ENCODE measurements around the gene NAV2. TPM values are rescaled to one million over a fixed set of nuclear protein-coding genes. Genes with fewer than 3 reads are reported as not detected.

The NAV2 gene
- total and polyA plus RNA-seq, 4 donors = 5.0 to 250 (median 51.4) TPM

DNA sequence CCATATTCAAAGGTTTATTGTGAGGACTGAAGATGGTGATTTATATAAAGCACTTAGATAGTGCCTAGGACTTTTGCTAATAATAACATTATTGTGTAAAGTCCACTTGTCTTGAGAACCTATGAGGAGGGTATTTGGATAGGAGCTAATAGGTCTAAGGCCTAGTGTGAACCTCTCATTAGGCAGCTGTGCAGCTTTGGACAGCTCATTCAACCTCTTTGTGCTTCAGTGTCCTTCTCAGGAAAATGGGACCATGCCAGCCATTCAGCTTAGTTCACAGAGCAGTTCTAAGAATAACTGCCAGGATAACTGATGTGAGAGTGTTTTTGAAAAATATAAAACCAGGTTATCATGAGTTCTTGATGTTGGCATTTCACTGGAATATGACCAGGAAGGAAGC is 56.2 kb downstream of the NAV2 start:
- ATAC-seq (ENCODE audit: low FRiP score) (no peak), DNase-seq (no peak)
- H3K36me3 ChIP-seq (ENCODE audit: control insufficient read depth in 1 of 2, insufficient read depth in 2 of 2, low read length in 1 of 2) = no peaks in the 10 kb centered on the region

DNA sequence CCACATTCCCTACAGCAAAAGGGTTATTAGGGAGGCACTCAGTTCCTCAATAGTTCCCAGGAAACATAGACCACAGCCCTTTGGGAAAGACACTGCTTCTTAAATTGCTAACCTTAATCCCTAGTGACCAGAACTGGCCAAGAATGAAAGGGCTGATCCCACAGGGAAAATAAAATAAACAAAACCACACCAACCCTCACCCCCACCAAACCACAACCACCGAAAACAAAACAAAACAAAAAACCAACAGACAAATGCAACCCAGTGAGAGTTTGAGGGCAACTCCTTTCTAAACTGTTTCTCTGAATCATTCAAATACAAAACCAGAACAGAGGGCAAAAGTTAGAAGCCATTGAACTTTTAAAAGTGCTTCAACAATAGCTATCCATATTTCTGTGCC is 57.2 kb downstream of the NAV2 start:
- DNase-seq (no peak), ATAC-seq (ENCODE audit: low FRiP score) (no peak)
- Histone ChIP-seq H3K27me3 (ENCODE audit: control insufficient read depth in 1 of 2, insufficient read depth in 2 of 2, low read length in 1 of 2) (no peaks in the 10 kb centered on the region), H3K36me3 (ENCODE audit: control insufficient read depth in 1 of 2, insufficient read depth in 2 of 2, low read length in 1 of 2) (peaks cover 0 to 2% of the 10 kb centered on the region in 2 donors), H3K4me1 (ENCODE audit: control insufficient read depth in 1 of 2, insufficient read depth in 2 of 2, low read length in 2 of 2) (peaks cover 5 to 31% of the 10 kb centered on the region in 2 donors), H3K9me3 (ENCODE audit: control insufficient read depth, low read length) (no peaks in the 10 kb centered on the region), H3K27ac (ENCODE audit: low read depth in 1 of 2, low read length in 2 of 2) (no peak overlapping the region), H3K4me3 (ENCODE audit: low read length in 2 of 2) (no peak overlapping the region)
- 0 to 5% methylated on average over 1 of the region's 1 CpG for WGBS, 2 donors
- intact Hi-C loops (cut with DNase I) = no loop called here

More for the DNA sequence above, 56.2 kb downstream of the NAV2 start:
- intact Hi-C loops (cut with DNase I) = no loop called here
- no peaks in the 10 kb centered on the region for H3K27me3 ChIP-seq (ENCODE audit: control insufficient read depth in 1 of 2, insufficient read depth in 2 of 2, low read length in 1 of 2)
- H3K4me3 ChIP-seq (ENCODE audit: low read length in 2 of 2) = no peak overlapping the region
- H3K9me3 ChIP-seq (ENCODE audit: control insufficient read depth, low read length) = no peaks in the 10 kb centered on the region
- peaks cover 5 to 31% of the 10 kb centered on the region in 2 donors for H3K4me1 ChIP-seq (ENCODE audit: control insufficient read depth in 1 of 2, insufficient read depth in 2 of 2, low read length in 2 of 2)
- no peak overlapping the region for H3K27ac ChIP-seq (ENCODE audit: low read depth in 1 of 2, low read length in 2 of 2)

DNA sequence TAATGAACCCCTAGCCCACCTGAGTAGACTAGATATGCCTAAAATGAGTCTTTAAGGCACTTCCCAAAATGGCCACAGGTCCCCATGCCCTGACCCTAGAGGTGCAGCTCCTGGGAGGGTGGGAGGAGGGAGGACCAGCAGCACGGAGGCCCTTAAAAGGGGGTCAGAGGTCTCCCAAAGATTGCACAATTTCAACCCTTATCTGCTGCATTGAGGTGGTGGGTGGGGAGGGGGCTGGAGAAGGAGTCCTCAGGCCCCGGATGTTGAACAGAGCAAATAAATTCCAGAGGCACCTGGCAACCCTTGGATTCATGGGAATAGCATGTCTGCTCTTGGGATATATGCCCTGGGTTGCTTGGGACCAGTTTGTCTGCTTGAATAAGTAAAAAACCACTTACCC is 57.6 kb downstream of the NAV2 start:
- no peak for ATAC-seq (ENCODE audit: low FRiP score)
- 41 to 42% methylated on average over 2 of the region's 2 CpGs for WGBS, 2 donors
- intact Hi-C loops (cut with DNase I) = no loop called here
- peaks cover 7 to 32% of the 10 kb centered on the region in 2 donors for H3K4me1 ChIP-seq (ENCODE audit: control insufficient read depth in 1 of 2, insufficient read depth in 2 of 2, low read length in 2 of 2)
- H3K9me3 ChIP-seq (ENCODE audit: control insufficient read depth, low read length) = no peaks in the 10 kb centered on the region
- H3K27me3 ChIP-seq (ENCODE audit: control insufficient read depth in 1 of 2, insufficient read depth in 2 of 2, low read length in 1 of 2) = no peaks in the 10 kb centered on the region
- H3K4me3 ChIP-seq (ENCODE audit: low read length in 2 of 2) = no peak overlapping the region
- no peak for DNase-seq
- peaks cover 0 to 2% of the 10 kb centered on the region in 2 donors for H3K36me3 ChIP-seq (ENCODE audit: control insufficient read depth in 1 of 2, insufficient read depth in 2 of 2, low read length in 1 of 2)
- H3K27ac ChIP-seq (ENCODE audit: low read depth in 1 of 2, low read length in 2 of 2) = no peak overlapping the region

DNA sequence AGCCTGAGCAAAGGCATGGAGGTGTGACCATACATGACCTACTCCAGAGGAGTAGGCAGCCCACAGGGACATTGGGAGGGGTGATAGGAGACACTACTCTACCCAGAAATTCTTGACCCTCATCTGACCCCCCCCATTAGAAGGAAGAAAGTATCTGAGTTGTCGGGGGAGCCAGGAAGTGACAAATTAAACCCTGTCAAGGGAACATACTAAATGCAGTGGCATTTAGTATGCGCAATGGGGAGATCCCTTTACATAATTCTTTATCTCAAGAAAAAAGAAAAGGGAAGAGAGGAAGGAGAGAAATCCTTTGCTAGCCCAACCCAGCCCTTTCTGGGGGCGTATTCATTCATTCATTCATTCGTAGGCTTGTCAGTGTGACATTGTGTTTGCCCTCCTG is 58.8 kb downstream of the NAV2 start:
- Histone ChIP-seq H3K36me3 (ENCODE audit: control insufficient read depth in 1 of 2, insufficient read depth in 2 of 2, low read length in 1 of 2) (peaks cover 0 to 2% of the 10 kb centered on the region in 2 donors), H3K4me1 (ENCODE audit: control insufficient read depth in 1 of 2, insufficient read depth in 2 of 2, low read length in 2 of 2) (peaks cover 8 to 24% of the 10 kb centered on the region in 2 donors), H3K4me3 (ENCODE audit: low read length in 2 of 2) (no peak overlapping the region), H3K27ac (ENCODE audit: low read depth in 1 of 2, low read length in 2 of 2) (no peak overlapping the region), H3K27me3 (ENCODE audit: control insufficient read depth in 1 of 2, insufficient read depth in 2 of 2, low read length in 1 of 2) (no peaks in the 10 kb centered on the region), H3K9me3 (ENCODE audit: control insufficient read depth, low read length) (no peaks in the 10 kb centered on the region)
- intact Hi-C loops (cut with DNase I) = no loop called here
- DNase-seq (no peak), ATAC-seq (ENCODE audit: low FRiP score) (no peak)
- 79 to 84% methylated on average over 4 of the region's 4 CpGs for WGBS, 2 donors

DNA sequence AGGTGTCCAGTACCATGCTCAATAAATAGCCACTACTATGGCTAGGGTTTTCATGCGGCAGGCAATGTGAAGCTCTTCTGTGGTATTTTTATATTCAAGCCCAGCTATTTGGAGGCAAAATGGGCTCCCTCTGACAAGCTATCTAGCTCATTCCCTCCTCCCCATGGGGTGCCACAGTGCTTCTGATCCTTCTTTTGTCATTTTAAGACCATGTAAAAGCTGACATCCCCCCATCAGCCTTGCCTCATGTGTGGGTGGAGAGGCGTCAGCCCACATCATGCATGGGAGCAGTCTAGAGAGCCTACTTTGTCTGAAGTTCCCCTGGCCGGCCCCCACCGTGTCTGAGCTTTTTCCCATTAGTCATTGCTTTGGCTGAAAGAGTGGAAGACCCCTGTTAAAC is 59.8 kb downstream of the NAV2 start:
- WGBS, 2 donors = 60 to 62% methylated on average over 4 of the region's 4 CpGs
- no peak for ATAC-seq (ENCODE audit: low FRiP score)
- intact Hi-C loops (cut with DNase I) = no loop called here

DNA sequence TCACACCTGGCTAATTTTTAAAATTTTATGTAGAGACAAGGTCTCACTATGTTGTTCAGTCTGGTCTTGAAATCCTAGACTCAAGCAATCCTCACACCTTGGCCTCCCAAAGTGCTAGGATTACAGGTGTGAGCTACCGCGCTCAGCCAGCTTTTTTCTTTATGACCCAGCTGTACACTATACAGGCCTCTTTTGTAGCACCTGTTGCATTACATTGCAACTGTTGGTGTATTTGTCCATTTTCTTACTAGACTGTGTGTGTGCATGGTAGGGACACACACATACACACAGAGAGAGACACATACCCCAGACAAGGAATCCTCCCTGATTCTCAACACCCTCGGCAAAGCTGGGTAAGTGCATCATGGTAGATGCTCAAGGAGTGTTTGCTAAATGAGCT is 61.7 kb downstream of the NAV2 start:
- Histone ChIP-seq H3K9me3 (ENCODE audit: control insufficient read depth, low read length) (no peaks in the 10 kb centered on the region), H3K4me3 (ENCODE audit: low read length in 2 of 2) (no peak overlapping the region), H3K4me1 (ENCODE audit: control insufficient read depth in 1 of 2, insufficient read depth in 2 of 2, low read length in 2 of 2) (peaks cover 3 to 23% of the 10 kb centered on the region in 2 donors), H3K36me3 (ENCODE audit: control insufficient read depth in 1 of 2, insufficient read depth in 2 of 2, low read length in 1 of 2) (peaks cover 0 to 2% of the 10 kb centered on the region in 2 donors), H3K27me3 (ENCODE audit: control insufficient read depth in 1 of 2, insufficient read depth in 2 of 2, low read length in 1 of 2) (no peaks in the 10 kb centered on the region), H3K27ac (ENCODE audit: low read depth in 1 of 2, low read length in 2 of 2) (no peak overlapping the region)
- 88 to 90% methylated on average over 3 of the region's 3 CpGs for WGBS, 2 donors
- intact Hi-C loops (cut with DNase I) = no loop called here
- ATAC-seq (ENCODE audit: low FRiP score) = no peak
- DNase-seq = no peak

More for the DNA sequence above, 59.8 kb downstream of the NAV2 start:
- Histone ChIP-seq H3K9me3 (ENCODE audit: control insufficient read depth, low read length) (no peaks in the 10 kb centered on the region), H3K36me3 (ENCODE audit: control insufficient read depth in 1 of 2, insufficient read depth in 2 of 2, low read length in 1 of 2) (peaks cover 0 to 2% of the 10 kb centered on the region in 2 donors), H3K27me3 (ENCODE audit: control insufficient read depth in 1 of 2, insufficient read depth in 2 of 2, low read length in 1 of 2) (no peaks in the 10 kb centered on the region), H3K4me1 (ENCODE audit: control insufficient read depth in 1 of 2, insufficient read depth in 2 of 2, low read length in 2 of 2) (peaks cover 8 to 28% of the 10 kb centered on the region in 2 donors), H3K4me3 (ENCODE audit: low read length in 2 of 2) (no peak overlapping the region), H3K27ac (ENCODE audit: low read depth in 1 of 2, low read length in 2 of 2) (no peak overlapping the region)
- DNase-seq = no peak

DNA sequence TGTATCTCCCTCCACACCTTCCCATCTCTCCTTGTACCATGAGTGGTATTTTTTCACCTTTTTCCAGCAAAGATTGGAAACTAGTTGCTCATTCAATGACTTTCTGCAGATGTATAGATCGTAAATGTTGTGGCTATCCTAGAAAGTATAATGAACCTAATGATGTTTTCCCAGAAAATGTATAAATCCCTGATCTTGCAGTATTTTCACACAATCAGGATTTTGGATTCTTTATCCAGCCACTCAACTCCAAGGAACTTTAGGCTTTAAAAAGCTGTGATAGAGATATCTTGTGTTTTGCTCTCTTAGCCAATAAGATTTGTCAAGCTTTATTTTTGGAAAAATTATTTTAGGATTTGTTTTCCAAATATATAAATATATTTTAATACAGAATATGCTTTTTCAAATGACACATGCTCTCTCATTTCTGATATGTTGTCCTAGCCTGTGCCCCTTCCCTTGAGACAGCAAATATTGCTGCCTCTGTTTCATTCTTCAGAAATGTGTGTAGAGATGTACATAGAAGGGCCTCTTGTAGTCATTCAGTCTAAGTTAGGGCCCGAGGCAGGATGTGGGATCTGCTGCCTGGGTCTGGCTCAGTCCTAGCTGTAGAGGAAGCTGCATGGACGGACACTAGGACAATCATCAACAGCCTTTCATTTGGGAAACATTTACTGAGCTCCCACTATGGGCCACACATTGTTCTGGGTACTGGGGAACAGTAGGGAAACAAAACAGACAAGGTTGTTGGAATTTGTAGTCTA is 62.4 kb downstream of the NAV2 start:
- 40 to 51% methylated on average over 3 of the region's 3 CpGs for WGBS, 2 donors
- no peak overlapping the region for H3K27ac ChIP-seq (ENCODE audit: low read depth in 1 of 2, low read length in 2 of 2)

DNA sequence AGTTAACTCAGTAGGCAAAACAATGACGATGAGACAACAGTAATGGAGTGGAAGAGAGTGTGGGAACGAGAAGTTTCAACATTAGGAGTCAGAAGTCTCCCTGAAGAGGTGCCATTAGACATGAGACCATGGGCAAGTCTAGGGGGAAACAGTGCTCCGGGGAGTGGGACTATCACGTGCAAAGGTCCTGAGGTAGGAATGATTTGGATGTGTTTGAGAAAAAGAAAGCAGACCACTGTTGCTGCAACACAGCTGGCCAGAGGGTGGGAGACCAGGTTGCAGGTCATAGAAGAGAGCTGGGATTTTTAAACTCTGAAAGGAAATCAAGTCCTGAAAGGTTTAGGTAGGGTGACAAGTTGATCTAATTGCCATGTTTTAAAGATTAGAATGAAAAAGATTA is 63.0 kb downstream of the NAV2 start:
- Histone ChIP-seq H3K4me3 (ENCODE audit: low read length in 2 of 2) (no peak overlapping the region), H3K9me3 (ENCODE audit: control insufficient read depth, low read length) (no peaks in the 10 kb centered on the region), H3K4me1 (ENCODE audit: control insufficient read depth in 1 of 2, insufficient read depth in 2 of 2, low read length in 2 of 2) (peaks cover 6 to 20% of the 10 kb centered on the region in 2 donors), H3K36me3 (ENCODE audit: control insufficient read depth in 1 of 2, insufficient read depth in 2 of 2, low read length in 1 of 2) (peaks cover 0 to 2% of the 10 kb centered on the region in 2 donors), H3K27ac (ENCODE audit: low read depth in 1 of 2, low read length in 2 of 2) (no peak overlapping the region), H3K27me3 (ENCODE audit: control insufficient read depth in 1 of 2, insufficient read depth in 2 of 2, low read length in 1 of 2) (no peaks in the 10 kb centered on the region)
- intact Hi-C loops (cut with DNase I) = no loop called here
- DNase-seq (no peak), ATAC-seq (ENCODE audit: low FRiP score) (no peak)
- 79 to 92% methylated on average over 4 of the region's 4 CpGs for WGBS, 2 donors

More for the DNA sequence above, 62.4 kb downstream of the NAV2 start:
- ATAC-seq (ENCODE audit: low FRiP score) = no peak
- no peak overlapping the region for H3K4me3 ChIP-seq (ENCODE audit: low read length in 2 of 2)
- DNase-seq = no peak
- H3K9me3 ChIP-seq (ENCODE audit: control insufficient read depth, low read length) = no peaks in the 10 kb centered on the region
- H3K4me1 ChIP-seq (ENCODE audit: control insufficient read depth in 1 of 2, insufficient read depth in 2 of 2, low read length in 2 of 2) = peaks cover 6 to 23% of the 10 kb centered on the region in 2 donors
- no peaks in the 10 kb centered on the region for H3K27me3 ChIP-seq (ENCODE audit: control insufficient read depth in 1 of 2, insufficient read depth in 2 of 2, low read length in 1 of 2)
- intact Hi-C loops (cut with DNase I) = no loop called here
- peaks cover 0 to 2% of the 10 kb centered on the region in 2 donors for H3K36me3 ChIP-seq (ENCODE audit: control insufficient read depth in 1 of 2, insufficient read depth in 2 of 2, low read length in 1 of 2)

DNA sequence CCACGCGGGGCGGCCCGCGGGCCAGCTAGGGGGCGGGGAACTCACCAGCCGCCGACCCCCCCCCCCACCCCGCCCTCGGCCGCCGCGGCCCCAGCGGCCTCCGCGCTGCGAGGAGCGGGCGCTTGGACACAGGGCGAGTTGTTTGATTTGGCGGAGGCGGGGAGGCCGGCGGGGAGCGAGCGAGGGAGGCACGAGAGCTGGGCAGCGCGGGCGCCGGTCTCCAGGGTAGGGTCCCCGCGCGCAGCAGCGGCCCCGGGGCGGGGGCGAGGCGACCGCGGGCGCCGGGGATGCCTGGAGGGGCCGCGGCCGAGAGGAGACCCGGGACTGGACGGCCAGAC is 64.4 kb downstream of the NAV2 start:
- intact Hi-C loops (cut with DNase I) = no loop called here
- WGBS, 2 donors = 1% methylated on average over 18 to 48 of the region's 48 CpGs
- ATAC-seq (ENCODE audit: low FRiP score) = peak; percentile 45
- no peaks in the 10 kb centered on the region for H3K27me3 ChIP-seq (ENCODE audit: control insufficient read depth in 1 of 2, insufficient read depth in 2 of 2, low read length in 1 of 2)
- no peaks in the 10 kb centered on the region for H3K9me3 ChIP-seq (ENCODE audit: control insufficient read depth, low read length)
- H3K4me3 ChIP-seq (ENCODE audit: low read length in 2 of 2) = peak overlapping the region; percentile 19 to 66
- H3K36me3 ChIP-seq (ENCODE audit: control insufficient read depth in 1 of 2, insufficient read depth in 2 of 2, low read length in 1 of 2) = peaks cover 0 to 2% of the 10 kb centered on the region in 2 donors
- H3K27ac ChIP-seq (ENCODE audit: low read depth in 1 of 2, low read length in 2 of 2) = peak overlapping the region in 1 of 2 donors; percentile 37
- DNase-seq = peak; percentile 63 to 86
- peaks cover 6 to 17% of the 10 kb centered on the region in 2 donors for H3K4me1 ChIP-seq (ENCODE audit: control insufficient read depth in 1 of 2, insufficient read depth in 2 of 2, low read length in 2 of 2)
